GM06990 (cell line): Measurements from ENCODE around the gene AP4B1.

Experiments used
- DNase-seq: peaks from one replicate; pipeline ENCODE4 v3.0.0-alpha.2; 2011; ENCODE audit not compliant: insufficient read length; ENCODE audit errors: extremely low read depth
- H3K27me3 ChIP-seq: replicated peaks from 2 replicates; pipeline ENCODE4 v1.6.0; 2011; ENCODE audit warnings: low read length; ENCODE audit not compliant: control insufficient read depth, insufficient read depth
- H3K36me3 ChIP-seq: 2 replicates; pipeline ENCODE4 v1.5.1; 2011; ENCODE audit warnings: low read length; ENCODE audit not compliant: control insufficient read depth, insufficient read depth
- H3K4me3 ChIP-seq: replicated peaks from 2 replicates; pipeline ENCODE4 v1.5.1; 2011; ENCODE audit warnings: low read depth, mild to moderate bottlenecking, control low read depth, low read length
- CTCF ChIP-seq: IDR thresholded peaks from 2 replicates; pipeline ENCODE4 v1.5.1; 2011; ENCODE audit warnings: low read length, control low read depth, mild to moderate bottlenecking, inconsistent platforms; ENCODE audit not compliant: insufficient read depth, poor library complexity, severe bottlenecking

Gene AP4B1

GRCh38 chr1:113929750-113930498 lies 25.3 kb upstream of the AP4B1 start:
- Histone ChIP-seq H3K36me3 (no peaks in the 10 kb centered on the region), H3K4me3 (peak overlapping the region; percentile 72), H3K27me3 (no peaks in the 10 kb centered on the region)
- TF ChIP-seq CTCF: peak; percentile 22
- peak; percentile 69 for DNase-seq

- Histone ChIP-seq H3K27me3 (no peaks in the 10 kb centered on the region), H3K4me3 (peak within 1 kb of the TSS; percentile 72), H3K36me3 (no peaks in the 10 kb centered on the region)
- peak; percentile 94 for DNase-seq
- TF ChIP-seq CTCF: no peak
These were observed 24.5 kb upstream of the AP4B1 start, which contains the start of gene HIPK1 for GRCh38 chr1:113928941-113929749. HIPK1 (plus strand) TSS chr1:113929324.

DNA sequence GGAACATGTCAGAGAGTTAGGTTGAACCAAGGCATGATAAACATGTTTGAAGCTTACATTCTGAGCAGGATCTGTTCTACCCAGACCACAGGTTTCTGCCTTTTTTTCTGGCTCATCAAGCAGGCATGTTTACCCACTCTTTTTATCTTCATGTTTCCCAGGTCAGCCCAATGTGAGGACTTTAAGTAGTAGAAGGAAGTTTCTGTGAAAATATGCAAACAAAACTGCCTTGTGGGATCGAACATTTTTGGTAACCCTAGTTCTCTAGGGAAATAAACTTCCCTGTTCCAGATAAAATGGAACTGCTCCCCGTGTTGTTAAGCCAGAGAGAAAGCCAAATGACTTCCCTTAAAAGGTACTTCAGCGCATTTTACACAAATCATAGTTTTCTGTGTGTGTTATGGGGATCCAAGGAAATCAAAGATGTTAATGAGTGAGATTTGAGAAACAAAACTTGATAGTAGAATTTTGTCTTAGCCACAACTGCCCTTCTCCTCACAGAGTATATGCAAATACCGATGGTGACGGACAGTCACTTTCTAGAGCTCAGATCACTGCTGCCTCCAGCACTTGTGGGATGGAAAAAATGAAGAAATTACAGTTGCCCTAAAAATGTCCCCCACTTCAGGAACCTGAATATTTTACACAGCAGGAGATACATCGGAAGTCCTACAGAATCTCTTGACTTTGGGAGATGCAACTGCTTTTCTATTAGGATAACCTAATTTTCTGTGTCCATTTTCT lies 23.8 kb upstream of the AP4B1 start:
- H3K27me3 ChIP-seq: no peaks in the 10 kb centered on the region
- no peak for DNase-seq
- H3K36me3 ChIP-seq: no peaks in the 10 kb centered on the region
- peak overlapping the region; percentile 72 for H3K4me3 ChIP-seq
- TF ChIP-seq CTCF: no peak

DNA sequence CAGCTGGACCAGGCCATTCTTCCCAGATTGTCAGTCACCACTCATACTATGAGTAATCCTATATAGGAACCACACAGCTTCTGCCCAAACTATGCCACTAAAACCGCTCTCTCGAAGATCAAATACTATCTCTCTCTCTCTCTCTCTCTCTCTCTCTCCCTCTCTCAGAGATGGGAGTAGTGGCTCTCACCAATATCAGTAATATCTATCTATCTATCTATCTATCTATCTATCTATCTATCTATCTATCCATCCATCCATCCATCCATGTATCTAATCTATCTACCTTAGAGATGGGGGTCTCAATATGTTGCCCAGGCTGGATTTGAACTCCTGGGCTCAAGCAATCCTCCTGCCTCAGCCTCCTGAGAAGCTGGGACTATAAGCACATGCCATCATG lies 19.9 kb upstream of the AP4B1 start:
- Histone ChIP-seq H3K36me3 (no peaks in the 10 kb centered on the region), H3K4me3 (no peak overlapping the region), H3K27me3 (no peaks in the 10 kb centered on the region)
- no peak for TF ChIP-seq CTCF
- DNase-seq: no peak

DNA sequence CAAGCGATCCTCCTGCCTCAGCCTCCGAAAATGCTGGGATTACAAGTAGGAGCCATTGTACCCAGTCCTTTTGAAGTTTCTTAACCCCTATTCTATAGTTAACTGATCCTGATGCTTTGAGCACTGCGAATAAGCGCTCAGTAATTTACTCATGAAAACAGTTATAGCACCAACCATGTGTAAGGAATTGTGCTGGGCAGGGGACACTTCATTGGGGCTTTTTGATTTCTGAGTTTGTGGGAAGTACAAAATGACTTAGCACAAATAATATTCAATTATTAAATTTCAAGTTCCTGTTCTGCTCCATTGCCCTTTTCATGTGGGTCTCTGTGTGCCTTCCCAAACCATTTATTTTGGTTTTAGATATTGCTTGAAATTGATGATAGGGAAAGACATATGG lies 18.4 kb upstream of the AP4B1 start:
- no peak for DNase-seq
- H3K4me3 ChIP-seq: no peak overlapping the region
- no peak for TF ChIP-seq CTCF
- no peaks in the 10 kb centered on the region for H3K27me3 ChIP-seq
- no peaks in the 10 kb centered on the region for H3K36me3 ChIP-seq
